Measurements from ENCODE around the gene RALB.
"Not testable (repeated sequence)": the region's sequence is repeated elsewhere in the genome, so short reads cannot be mapped to it uniquely, and the experiment has no call there.

Gene RALB

DNA sequence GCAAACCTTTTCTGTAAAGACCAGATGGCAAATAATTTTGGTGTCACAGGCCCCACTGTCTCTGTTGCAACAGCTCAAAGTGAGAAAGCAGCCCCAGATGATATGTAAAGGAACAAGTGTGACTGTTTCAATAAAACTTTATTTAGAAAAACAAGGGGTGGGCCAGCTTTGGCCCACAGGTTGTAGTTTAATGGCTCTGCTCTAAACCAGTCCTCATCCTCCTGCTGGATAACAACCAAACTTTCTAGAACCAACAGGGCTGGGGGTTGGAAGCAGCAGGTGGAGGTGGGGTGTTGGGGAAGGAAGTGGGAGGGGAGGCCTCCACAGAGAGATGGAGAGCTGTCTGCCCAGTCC is 64.5 kb downstream of the RALB start:
- no peak for DNase-seq (ENCODE audit: low read depth)

DNA sequence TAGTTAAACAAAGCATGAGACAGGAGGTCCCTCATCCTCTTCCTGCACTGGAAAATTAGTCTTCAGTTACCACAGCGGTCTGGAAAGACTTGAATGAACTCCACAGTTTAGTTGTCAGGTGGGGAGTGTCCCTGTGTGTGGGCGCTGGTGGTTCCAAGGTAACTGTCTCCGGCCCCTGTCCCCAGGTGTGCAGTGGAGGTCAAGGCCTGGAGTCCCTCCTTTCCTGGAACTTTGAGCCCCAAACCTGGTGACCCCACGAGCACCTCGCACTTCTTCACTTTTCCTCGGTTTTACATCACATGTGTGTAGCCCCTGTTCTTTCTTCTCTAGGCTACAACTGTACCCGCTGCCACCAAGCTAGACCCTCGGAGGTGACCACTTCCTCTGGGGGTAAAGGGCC is 65.3 kb downstream of the RALB start:
- DNase-seq (ENCODE audit: low read depth): no peak

DNA sequence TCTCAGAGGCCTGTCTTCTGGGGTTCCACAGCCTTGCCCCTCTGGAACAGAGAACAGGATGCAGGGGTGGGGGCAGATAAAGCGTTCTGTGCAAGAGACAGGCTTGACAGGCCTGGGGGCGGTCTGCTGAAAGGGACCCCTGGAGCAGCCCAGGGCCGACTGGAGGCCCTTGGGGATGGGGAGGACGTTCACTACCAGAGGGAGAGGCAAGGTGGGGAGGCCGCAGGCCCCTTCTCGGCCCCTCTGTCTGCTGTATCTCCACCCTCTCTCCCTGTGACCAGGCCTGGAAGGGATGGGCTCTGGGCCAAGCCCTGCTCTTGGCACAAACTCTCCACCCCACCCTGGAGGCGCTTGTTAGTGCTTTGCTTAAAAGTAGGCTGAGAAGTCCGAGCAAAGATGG is 66.0 kb downstream of the RALB start:
- DNase-seq (ENCODE audit: low read depth): peak; percentile 26

DNA sequence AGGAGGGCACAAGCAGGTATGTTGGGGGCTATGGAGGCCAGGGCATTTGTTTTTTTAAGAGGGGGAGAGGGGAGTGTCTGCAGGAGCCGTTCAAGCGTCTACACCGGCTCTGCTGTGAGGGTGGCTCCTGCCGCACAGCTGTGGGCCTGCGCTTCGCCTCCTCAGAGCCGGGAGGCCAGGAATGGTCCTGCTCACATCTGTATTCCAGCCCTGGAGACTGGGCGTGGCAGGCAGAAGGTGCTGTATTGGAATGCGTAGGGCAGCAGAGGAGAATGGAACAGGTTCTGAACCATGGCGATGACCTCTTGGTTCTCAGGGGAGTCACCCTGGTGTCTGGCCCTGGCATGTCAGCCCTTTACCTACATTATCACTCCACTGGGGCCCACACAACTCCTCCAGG is 66.5 kb downstream of the RALB start:
- no peak for DNase-seq (ENCODE audit: low read depth)

DNA sequence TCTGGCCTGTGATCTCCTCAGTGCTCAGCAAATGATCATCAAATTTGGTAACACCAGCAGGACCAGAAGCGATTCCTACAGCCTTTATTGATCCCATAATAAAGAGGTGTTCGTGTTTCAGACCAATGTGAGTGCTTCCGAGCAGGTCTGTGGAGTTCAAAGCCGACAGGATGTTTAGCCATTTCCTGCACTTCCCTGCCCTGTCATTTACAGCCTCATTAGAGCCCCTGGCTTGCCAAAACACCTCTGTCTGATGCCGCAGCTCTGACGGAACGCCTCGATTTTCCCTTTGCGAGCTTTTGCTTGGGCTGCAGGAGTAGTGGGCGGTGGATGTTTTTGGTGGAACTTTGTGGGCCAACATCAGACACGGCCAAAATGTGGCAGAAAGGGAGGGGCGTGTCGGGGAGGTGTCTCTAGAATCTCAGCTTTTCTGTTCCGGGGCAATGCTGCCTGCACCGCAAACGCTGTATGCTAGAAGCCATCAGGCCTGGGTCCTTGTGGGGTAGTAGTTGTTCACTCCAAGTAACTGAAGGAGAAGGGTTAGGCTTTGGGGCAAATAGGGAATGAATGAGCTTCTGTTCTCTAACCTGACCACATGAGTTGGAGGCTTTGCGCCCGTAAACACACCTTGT is 67.2 kb downstream of the RALB start:
- no peak for DNase-seq (ENCODE audit: low read depth)

DNA sequence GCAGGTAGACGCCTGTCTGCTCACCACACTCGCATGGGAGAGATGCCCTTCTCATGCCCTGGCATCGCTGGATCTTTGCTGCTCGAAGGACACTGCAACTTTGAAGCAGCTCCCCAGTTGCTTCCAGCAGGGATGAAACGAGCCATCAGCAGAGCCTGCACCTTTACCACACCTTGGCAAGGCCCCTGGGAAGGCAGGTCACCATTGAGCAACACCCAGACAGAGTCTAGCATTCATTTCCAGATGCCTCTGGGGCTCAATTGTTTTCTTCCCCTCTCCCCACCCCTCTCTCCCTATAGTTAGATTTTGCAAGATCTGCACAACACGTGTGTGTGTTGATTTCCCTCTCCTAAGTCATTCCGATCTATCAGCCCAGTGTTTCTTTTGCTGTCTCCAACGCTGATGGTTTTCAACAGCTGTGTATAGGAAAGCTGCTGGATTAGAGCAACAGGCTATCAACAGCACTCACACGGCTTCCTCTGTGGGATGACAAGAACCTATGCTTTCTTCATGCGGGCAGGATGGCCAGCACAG is 67.7 kb downstream of the RALB start:
- DNase-seq (ENCODE audit: low read depth): no peak

DNA sequence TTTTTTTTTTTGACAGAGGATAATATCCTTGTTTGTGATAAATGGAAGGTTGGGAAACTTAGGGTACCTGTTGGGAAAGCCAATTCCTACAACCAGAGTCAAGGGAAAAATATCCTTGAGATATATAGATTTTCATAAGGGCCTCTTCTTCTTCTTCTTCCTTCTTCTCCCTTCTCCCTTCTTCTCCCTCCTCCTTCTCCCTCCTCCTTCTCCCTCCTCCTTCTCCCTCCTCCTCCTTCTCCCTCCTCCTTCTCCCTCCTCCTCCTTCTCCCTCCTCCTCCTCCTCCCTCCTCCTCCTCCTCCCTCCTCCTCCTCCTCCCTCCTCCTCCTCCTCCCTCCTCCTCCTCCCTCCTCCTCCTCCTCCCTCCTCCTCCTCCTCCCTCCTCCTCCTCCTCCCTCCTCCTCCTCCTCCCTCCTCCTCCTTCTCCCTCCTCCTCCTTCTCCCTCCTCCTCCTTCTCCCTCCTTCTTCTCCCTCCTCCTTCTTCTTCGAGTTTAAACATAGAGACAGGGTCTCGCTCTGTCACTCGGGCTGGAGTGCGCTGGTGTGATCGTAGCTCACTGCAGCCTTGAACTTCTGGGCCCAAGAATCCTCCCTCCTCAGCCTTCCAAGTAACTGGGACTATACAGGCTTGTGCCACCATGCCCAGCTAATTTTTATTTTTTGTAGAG is 68.4 kb downstream of the RALB start:
- not testable (repeated sequence) for DNase-seq (ENCODE audit: low read depth)

DNA sequence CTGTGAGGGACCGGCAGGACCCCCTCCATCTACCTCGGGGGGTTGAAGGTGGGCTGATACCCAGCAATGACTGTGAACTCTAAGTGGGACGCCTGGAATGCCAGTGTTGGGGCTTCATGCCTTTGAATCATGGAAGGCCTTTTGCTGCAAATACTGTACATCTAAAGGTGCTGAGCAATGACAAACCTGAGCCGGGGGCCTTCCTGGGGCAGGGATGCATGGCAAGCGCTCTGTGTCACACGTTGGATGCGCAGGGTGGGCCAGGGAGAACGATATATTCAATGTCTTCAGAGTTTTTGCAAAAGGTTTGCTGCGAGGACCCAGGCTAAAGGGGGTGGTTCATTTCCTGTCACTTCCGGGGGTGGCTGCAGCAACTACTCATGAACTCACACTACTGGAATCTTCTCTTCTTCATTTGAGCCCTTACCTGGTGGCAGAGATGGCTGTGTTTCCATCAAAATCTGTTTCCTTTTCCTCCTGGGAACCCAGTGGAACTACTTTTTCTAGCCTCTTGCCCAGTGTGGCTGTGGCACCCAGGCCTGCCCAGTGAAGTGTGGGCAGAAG is 69.2 kb downstream of the RALB start:
- DNase-seq (ENCODE audit: low read depth): no peak

DNA sequence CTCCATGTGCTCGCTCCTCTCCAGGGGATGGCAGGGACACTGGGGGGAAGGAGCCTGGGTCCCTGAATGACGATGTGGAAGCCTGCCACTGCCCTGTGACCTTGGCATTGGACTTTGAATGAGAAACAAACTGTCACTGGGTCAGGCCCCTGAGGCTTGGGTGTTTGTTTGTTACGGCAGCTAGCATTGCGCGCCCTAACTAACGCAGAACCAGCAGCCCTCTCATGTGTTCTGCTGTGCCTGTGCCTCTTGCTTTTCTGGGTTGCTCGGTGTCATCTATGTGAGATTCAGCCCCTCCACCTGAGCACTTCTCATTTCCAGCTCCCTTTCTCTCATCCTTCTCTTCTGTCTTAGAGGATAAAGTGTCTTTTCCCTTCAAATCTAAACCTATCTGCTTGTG is 69.7 kb downstream of the RALB start:
- DNase-seq (ENCODE audit: low read depth): no peak

DNA sequence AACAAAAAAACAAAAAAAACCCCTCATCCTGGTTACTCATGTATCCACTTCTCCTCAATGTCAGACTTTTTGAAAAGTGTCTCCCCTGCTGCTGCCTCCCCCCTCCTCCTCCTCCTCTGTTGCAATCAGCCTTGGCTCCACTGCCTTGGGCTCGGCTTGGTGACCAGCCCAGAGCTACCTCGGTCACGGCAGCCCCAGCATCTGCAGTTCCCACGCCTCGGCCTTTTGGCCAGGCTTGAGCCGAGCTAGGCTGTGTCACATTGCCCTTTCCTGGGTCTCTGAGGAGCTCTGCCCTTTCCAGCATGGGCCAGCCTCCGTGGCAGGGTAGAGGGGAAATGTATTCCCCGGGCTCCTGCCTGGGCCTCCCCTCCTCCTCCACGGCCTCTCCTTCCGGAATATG is 70.6 kb downstream of the RALB start:
- no peak for DNase-seq (ENCODE audit: low read depth)

DNA sequence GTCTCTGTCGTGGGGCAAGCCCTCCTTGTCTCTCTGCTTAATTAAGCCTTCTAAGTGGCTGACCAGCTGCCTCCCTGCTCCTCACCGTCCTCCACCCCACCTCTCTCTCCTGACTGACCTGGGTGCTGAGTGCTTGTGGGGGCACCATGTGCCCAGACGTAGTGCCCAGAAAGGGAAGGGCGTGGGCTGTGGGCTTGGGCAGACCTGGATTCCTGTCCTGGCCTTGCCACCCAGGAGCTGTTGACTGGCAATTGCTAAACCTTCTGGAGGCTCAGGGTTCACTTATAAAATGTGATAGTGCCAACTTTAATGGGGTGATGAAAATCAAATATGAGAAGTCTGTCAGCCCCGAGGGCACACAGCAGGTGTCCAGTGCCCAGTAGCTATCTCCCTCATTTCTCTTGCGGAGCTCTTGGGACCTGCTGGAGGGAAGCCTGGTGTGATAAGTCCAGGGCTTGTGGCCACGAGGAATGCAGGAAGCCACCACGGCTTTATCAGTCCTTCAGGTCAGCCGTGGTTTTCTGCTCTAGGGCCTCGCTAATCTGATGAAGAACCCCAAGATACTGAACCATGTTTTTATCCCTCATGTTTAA is 71.3 kb downstream of the RALB start:
- DNase-seq (ENCODE audit: low read depth): no peak

DNA sequence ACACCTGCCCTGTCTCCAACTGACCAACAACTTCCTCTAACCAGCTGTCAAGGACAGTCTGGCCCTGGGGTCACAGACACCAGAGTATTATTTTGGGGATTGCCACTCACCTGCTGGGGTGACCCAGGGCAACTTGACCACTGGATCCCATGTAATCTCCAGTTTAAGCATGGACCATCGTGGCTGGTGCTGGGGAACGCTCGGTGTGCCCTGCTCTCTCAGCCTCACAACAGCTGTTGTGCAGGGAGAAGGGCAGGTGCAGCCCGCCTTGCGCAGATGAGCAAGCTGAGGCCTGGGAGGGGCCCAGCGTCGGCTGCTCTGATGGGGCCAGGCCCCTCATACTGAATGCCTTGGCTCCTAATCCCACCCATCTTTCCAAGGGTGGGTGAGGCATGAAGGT is 72.3 kb downstream of the RALB start:
- DNase-seq (ENCODE audit: low read depth): no peak

DNA sequence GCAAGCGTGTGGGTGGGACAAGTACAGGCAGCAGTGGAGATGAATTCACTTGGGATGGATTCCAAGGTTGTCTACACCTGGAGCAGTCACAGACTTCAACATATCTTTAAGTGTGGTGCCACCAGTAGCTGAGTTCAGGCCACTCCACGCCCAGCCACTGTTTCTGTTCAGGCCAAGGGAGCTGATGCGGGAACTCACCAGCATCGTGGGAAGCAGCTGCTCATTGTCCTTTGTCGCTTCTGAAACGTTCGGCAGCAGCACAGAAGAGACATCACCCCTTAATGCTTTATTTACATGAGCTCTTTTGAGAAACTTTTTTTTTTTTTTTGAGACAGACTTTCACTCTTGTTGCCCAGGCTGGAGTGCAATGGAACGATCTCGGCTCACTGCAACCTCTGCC is 73.4 kb downstream of the RALB start:
- no peak for DNase-seq (ENCODE audit: low read depth)

DNA sequence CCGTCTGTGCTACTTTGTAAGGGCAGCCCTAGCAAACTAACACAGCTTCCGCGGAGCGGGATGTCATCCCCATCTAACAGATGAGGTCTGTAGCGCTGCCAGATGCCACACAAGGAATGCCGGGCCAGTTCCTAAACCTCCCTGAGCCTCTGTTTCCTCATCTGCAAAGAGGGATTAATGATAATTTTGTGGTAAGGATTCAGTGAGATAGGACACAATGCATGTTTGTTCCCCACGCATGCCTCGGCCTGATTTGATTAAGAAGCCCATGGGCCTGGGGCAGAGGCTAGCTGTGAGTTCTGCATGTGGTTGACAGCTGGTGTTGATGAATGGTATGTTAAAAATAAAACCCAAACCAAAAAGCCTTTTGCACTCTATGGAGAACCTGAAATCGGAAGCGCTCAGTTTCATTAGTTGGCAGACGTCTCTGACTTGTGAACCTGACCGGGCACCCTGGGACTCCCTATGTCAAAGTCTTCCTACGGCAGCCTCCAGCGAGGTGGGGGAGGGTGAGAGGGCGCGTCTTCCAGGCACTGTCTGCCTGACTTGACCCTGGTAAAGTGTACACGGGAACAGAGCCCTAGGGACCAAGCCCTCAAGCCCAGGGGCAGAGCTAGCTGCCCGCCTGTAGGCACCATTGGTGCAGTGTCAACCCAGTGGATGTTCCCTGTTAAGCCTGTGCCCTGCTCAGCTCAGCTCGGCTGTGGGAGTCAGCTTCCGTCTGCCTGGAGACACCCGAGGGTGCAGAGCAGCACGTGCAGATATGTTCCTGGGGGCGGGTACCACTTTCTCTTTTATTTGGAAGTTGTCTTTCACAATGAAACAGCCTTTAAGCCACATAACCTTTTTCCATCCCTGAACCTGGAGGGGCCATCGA is 78.5 kb downstream of the RALB start:
- DNase-seq (ENCODE audit: low read depth): no peak

DNA sequence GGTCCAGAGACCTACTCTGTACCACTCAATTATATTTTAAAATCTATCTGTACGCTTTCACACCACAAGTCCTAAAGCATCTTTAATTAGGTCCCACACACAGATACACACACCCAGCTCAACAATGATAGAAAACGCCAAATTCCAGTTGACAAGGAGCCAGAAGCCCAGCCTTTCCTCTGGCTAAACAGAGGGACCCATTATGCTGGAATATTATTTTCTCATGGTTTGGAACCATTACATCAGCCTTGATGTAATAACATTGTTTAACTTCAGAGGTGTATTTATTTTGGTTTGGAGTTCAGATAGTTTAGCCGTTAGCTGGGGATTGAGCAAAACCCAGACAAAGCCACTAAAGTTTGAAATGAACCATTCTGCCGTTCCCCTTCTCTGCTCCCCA is 79.3 kb downstream of the RALB start:
- DNase-seq (ENCODE audit: low read depth): no peak

DNA sequence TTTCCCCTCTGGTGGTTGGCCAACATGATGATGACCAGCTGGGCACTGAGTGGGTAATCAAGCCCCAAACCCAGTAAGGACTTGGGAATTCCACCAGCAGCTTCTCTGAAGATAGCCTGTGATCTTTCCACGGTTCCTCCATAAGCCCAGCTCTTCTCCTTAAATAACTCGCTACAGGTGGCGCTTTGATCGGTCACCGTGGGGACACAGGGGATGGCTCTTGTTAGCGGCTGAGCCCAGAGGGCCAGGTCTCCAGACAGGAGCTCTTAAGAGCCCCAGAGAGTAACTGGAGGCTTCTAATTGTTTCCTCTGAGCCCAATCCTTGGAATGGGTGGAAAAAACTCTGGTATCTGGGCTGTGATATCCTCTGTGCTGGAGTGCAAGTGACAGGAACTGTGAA is 79.7 kb downstream of the RALB start:
- DNase-seq (ENCODE audit: low read depth): no peak

DNA sequence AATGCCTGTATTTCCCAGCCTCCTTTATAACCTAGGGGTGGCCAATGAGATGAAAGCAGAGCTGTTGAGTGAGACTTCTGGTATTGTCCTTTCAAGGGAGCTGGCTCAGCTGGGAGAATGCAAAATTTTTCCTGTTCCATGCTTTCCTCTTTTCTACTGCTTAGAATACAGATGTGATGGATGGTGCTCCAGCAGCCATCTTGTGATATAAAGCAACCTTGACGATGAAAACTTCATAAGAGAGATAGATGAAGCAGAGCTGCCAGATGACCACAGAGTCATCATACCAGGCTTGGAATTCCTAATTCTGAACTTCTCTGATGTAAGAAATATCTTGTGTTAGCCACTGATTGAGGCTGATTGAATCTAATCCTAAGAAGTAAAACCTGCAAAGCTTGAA is 81.4 kb downstream of the RALB start:
- DNase-seq (ENCODE audit: low read depth): no peak

DNA sequence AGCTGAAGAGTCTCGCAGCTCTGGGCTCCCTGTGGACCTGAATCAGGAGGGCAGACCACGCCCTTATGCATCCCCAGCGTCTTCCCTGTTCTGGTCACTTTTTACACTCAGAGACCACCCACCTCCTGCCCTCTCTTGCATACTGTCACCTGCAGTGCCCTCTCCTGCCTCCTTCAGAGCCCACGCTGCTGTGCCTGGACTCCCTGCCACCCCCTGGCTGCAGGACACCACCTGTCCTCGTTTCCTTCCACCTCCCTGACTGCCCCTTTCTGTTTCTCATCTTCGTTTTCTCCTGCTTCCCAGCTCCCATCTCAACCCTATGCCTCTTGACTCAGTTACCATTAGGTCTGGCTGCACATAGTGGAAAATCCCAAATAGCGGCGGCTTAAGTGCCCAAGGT is 84.1 kb downstream of the RALB start:
- no peak for DNase-seq (ENCODE audit: low read depth)

DNA sequence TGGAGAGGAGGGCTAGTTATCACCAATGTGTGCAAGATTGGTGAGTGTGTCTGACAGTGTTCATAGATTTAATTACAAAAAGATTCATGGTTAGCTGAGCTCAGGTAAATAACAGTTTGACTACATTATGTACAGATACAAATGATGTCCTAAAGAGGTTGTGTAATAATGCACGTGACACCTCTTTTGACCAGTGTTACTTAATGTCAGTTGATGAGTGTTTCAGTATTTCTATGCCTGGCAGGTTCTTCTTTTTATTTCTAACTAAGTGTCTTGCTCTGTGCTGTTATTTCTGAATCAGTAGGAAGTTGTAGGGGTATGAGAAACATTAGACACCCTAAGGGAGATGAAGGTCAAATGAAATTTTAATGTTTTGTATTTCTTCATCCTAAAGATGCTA is 85.4 kb downstream of the RALB start:
- DNase-seq (ENCODE audit: low read depth): no peak

DNA sequence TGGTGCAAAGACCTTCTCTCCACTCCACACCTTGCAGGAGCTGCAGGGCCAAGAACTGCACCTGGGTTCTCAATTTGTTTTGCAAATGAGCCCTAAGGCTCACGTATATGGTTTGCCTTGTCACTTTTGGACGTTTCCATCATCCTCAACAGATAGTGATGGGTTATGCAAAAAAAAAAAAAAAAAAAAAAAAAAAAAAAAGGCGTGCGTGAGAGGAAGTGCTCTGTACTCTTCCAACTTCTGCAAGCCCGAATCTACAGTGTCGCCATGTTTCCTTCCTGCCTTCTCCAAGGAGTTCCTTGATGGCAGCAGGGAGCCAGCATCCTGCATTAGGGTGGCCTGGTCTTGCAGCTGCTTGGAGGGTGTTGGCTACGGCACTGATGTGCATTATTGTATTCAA is 89.3 kb downstream of the RALB start:
- no peak for DNase-seq (ENCODE audit: low read depth)

DNA sequence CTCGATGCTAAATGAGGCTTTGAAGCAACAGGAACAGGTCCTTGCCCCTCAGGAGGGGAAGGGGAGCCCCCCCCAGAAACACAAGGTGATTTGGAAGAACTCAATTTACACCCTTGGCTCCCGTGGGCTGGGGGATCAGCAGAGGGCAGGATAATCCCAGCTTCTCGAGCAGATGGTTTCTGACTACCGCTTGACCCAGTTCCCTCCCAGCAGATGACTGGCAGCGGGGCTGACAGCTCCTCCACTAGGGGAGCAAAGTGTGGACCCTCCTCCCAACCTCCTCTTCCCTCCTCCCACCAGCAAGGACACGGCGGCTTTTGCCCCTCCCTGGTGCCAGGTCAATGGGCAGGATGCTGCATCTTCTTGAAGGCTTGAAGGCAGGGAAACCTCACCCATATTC is 89.8 kb downstream of the RALB start:
- DNase-seq (ENCODE audit: low read depth): no peak

DNA sequence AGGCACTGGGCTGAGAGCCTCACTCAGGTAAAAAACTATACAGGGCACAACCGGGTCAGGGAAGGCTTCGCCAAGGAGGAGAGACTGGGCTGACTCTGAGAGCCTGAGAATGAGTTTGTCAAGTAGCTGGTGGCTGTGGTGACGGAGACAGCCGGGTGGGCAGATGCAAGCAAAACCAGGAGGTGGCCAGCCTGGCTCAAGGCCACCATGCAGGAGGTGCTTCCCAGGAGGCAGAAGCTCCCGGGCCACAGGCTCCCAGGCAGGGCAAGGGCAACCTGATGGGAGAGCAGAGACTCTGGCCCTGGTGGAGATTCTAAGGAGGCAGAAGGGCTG is 90.4 kb downstream of the RALB start:
- DNase-seq (ENCODE audit: low read depth): no peak

Measured in fibroblast of the conjunctiva (primary cell).